ENCODE data around the gene HEPH.

GRCh38 chrX:66163447-66163846 lies 600 bp upstream of the HEPH start:
- no peak for TF ChIP-seq CTCF (IDR thresholded peaks at IDR 0.05)
- no peak for TF ChIP-seq POLR2A (IDR thresholded peaks at IDR 0.05)

Data from uterus (tissue), 2 donors.